ENCODE results near the gene VGLL3. TPM values are rescaled to one million over a fixed set of nuclear protein-coding genes. Genes with fewer than 3 reads are reported as not detected.

The VGLL3 gene
- 0.76 and 0.81 TPM in 2 replicates for total RNA-seq

GRCh38 chr3:86990734-86991481 lies at the start of gene VGLL3:
TSS of gene VGLL3 (minus strand) at chr3:86991149. CDS start at chr3:86990743, 406 bp downstream.

Other genes starting within 250 kb of the VGLL3 start
- 10.8 and 16.0 TPM in 2 replicates for gene CHMP2B, start 236.2 kb upstream of the VGLL3 start, total RNA-seq

All from bladder microvascular endothelial cell (primary cell).